ENCODE data around the gene CKMT1B.
"Not testable (repeated sequence)": the region's sequence is repeated elsewhere in the genome, so short reads cannot be mapped to it uniquely, and the experiment has no call there.

The CKMT1B gene

DNA sequence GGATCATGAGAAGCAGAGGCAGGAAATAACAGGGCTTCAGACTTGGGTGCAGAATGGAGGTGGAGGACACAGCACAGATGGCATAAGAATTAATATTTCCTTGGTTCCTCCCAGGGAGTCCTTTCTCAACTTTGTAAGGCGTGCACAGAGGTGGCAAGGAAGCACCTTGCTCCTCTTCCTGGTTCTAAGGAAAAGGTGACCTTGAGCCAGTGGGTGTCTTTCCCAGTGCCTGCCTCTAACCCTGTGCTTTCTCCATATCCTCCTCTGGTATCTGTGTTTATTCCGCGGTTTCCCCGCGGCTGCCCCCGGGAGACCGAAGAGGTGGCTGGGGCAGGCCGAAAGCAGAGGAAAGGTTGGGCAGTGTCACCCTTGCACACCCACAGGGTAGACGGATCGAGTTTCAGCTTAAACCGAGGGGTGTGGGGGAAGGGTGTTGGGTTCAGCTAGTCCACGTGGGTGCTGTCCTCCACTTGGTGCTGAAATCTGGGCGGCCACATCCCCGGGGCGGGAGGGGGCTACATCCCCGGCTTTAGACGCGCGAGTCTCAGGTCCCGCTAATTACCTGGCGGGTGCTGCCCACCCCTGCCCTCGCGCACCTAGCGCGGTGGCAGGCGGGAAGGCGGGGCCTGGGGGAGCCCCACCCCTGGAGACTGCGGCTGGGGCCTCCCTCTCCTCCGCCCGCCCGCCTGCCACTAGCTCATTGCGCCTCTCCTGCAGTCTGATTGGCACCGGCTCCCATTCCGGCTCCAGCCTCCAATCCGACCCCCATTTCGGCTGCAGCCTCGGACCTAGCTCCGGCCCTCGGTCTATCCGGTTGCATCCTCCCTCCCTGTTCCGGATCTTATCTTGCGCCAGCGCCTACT, at the start of gene CKMT1B:
Gene CKMT1B (plus strand): TSS at position 700 of the 863 bp plus-strand sequence. CDS start 192 bp downstream, outside the sequence.
- DNase-seq (ENCODE audit: low read depth in 3 of 3, low spot score in 1 of 3) = not testable (repeated sequence)

DNA sequence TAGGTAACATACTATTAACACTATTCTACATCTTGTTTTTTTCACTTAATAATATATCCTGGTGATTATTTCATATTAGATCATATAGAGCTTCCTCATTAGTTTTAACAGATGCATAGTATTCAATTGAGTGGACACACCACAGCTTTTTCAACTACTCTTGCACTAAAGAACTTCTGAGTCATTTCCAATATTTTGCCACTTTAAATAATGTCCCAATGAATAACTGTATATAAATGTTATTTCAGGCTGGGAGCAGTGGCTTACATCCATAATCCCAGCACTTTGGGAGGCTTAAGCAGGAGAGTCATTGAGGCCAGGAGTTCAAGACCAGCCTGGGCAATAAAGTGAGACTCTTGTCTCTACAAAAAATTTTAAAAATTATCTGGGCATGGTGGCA, 49.6 kb upstream of the CKMT1B start:
- no peak for DNase-seq (ENCODE audit: low read depth in 3 of 3, low spot score in 1 of 3)

DNA sequence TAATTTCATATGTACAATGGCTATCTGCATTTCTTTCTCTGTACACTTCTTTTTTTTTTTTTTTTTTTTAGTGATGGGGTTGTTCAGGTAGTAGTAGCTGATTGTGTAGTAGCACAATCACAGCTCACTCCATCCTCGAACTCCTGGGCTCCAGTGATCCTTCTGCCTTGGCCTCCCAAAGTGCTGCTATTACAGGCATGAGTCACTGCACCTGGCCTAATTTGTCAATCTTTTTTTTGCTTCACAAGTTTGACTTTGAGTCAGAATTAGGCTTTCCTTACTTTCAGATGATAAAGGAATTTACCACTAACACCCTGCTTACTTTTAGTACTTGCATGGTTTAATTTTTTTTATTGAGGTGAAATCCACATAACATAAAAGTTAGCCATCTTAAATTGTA, 48.4 kb upstream of the CKMT1B start:
- no peak for DNase-seq (ENCODE audit: low read depth in 3 of 3, low spot score in 1 of 3)

DNA sequence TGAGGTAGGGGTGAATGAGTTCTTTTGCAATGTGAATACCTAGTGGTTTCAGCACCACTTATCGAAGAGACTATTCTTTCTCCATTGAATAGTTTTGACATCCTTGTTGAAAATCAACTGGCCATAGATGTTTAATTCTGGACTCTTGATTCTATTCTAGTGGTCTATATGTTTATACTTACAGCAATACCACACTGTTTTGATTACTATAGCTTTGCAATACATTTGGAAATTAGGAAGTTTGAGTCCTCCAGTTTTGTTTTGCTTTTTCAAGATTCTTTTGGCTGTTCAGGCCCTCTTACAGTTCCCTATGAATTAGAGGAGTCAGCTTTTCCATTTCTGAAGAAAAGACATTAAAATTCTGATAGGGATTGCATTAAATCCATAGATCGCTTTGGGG, 46.3 kb upstream of the CKMT1B start:
- no peak for DNase-seq (ENCODE audit: low read depth in 3 of 3, low spot score in 1 of 3)

DNA sequence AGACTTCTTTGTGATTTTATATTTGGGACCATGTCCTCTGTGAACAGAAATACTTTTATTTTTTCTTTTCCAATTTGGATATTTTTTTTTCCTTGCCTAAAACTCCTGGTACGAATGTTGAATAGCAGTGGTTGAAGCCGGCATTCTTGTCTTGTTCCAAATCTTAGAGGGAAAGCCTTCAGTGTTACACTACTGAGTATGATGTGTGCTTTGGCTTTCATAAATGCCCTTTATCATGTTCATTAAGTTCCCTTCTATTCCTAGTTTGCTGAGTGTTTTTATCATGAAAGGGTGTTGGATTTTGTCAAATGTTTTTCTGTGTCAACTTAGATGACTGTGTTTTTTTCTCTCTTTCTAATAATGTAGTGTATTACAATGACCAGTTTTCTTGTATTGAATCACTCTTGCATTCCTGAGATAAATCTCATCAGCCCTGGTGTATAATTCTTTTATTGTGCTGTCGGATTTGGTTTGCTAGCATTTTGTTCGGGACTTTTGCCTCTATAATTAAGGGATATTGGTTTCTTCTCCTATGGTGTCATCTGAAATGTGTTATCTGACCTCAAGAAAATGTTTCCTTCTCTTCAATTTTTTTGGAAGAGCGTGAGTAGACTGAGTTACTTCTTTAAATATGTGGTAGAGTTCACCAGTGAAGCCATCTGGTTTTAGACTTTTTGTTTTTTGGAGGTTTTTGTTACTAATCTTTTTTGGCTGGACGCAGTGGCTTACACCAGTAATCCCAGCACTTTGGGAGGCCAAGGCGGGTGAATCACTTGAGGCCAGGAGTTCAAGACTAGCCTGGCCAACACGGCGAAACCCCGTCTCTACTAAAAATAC, 43.1 kb upstream of the CKMT1B start:
- DNase-seq (ENCODE audit: low read depth in 3 of 3, low spot score in 1 of 3) = no peak

DNA sequence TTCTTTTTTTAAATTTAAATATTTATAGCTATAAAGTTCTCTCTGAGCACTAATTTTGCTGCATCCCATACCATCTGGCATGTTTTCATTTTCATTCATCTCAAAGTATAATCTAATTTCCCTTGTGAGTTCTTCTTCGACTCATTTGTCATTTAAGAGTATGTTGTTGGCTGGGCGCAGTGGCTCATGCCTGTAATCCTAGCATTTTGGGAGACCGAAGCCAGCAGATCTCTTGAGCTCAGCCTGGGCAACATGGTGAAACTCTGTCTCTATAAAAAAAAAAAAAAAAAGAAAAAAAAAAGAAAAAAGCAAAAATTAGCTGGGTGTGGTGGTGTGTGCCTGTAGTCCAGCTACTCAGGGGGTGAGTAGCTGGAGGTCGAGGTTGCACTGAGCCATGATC, 41.6 kb upstream of the CKMT1B start:
- DNase-seq (ENCODE audit: low read depth in 3 of 3, low spot score in 1 of 3) = no peak

DNA sequence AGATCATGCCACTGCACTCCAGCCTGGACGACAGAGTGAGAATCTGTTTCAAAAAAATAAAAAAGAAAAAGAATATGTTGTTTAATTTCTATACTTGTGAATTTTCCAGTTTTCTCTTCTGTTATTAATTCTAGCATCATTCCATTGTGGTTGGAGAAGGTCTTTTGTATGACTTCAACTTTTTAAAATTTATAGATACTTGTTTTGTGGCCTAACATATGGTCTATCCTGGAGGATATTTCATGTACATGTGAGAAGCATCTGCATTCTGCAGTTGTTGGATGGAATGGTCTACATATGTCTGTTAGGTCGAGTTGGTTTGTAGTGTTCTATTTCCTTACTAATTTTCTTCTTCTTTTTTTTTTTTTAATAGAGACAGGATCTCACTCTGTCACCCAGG, 40.8 kb upstream of the CKMT1B start:
- no peak for DNase-seq (ENCODE audit: low read depth in 3 of 3, low spot score in 1 of 3)

DNA sequence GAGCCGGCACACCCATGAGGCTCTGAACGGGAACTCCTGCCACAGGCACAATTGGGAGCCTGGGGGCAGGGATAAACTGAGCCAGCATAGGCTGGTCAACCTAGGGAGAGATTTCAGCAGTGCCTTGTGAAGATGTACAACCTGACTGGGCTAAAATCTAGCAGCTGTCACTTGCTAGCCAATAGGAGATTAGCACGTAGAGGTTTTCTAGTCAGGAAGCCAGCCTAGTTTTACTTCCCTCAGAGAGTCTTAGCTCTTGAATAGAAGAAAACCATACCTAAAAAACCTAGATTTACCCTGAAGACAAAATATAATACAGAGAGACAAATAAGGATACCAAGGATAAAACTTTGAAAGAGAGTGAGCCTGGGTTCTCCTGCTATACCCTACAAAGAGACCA, 31.1 kb upstream of the CKMT1B start:
- DNase-seq (ENCODE audit: low read depth in 3 of 3, low spot score in 1 of 3) = not testable (repeated sequence)

DNA sequence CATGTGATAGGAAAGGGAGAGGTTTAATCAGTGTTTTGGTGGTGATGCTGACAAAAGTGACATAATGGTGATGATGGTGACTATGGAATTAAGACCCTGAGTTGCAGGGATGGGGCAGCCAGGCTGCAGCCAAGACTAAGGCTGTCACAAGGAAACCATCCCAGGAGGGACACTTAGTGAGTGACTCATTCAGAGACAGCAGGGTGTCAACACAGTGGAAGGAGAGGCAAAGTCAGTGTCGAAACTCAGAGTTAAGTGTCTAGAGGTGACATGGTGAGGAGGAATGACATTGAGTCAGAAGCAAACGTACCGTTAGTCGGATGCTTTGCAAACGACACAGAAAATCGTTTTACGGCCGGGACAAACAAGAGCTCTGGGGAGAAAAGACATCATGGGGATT, 30.0 kb upstream of the CKMT1B start:
- DNase-seq (ENCODE audit: low read depth in 3 of 3, low spot score in 1 of 3) = not testable (repeated sequence)

DNA sequence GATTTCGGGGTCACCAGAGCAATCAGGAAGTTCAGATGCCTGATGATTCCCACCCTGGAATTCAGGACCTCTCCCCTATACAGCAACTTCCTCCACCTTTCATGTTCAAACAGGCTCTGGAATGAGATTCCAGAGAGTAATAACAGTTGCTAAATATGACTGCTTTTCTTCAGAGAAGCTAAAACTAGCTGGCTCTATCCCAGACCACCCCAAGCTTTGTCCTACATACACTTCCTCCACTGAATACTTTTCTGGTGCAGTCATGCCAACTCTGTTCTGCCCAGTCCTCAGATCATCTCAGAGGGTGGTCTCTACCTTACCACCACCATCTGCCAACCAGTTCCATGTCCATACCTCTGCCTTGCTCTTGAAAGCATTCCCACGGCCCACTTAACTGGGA, 27.2 kb upstream of the CKMT1B start:
- DNase-seq (ENCODE audit: low read depth in 3 of 3, low spot score in 1 of 3) = not testable (repeated sequence)

DNA sequence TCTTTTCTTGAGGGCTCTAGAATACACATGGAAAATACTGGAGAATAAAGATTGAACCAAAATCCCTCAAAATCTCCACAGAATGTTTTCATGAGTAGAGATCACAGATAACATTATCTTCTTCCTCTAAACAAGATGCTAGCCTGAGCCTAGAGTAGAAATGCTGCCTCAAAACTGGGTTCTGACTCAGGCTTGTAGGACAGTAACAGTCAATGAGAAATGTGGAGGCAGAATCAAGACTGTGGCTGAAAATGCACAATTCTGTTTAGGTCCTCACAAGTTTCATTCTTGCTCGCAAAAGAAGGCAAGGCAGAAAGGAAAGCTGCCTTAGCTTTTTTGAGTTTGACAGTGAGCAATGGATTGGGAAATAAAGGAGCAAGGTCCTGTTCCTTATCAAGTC, 19.2 kb upstream of the CKMT1B start:
- not testable (repeated sequence) for DNase-seq (ENCODE audit: low read depth in 3 of 3, low spot score in 1 of 3)

DNA sequence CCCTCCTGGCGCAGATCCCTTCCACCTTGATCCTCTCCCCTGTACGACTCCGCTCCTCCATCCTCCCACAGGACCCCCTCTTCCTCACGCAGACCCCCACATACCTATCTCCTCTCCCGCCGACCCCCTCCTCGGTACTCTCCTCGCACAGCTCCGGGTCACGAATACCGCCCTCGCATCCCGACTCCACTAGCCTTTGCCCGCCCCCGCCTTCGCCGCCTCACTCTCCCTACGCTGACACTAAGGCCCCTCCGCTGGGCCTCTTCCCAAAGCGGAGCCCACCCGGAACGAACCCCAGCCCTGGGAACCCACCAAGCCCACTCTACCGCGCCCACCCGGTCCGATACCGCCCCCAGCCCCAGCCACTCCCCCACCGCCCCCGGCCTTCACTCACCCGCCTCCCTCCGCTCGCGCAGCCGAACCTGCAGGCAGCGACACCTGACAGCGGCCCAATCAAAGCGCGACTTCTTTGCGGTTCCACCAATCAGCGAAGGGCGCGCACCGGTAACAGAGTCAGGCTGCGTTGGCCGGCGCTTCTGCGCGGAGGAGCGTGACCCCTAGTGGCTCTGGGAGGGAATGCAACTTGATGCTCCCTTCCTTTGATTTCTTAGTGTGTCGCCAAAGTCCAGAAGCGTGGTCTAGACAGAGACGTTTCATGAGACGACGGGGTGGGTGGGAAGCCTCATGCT, 3.9 kb upstream of the CKMT1B start, which contains the start of gene PPIP5K1:
Gene PPIP5K1 (minus strand): TSS at position 431 of the 689 bp plus-strand sequence. CDS start 5,704 bp downstream, outside the sequence.
- not testable (repeated sequence) for DNase-seq (ENCODE audit: low read depth in 3 of 3, low spot score in 1 of 3)

DNA sequence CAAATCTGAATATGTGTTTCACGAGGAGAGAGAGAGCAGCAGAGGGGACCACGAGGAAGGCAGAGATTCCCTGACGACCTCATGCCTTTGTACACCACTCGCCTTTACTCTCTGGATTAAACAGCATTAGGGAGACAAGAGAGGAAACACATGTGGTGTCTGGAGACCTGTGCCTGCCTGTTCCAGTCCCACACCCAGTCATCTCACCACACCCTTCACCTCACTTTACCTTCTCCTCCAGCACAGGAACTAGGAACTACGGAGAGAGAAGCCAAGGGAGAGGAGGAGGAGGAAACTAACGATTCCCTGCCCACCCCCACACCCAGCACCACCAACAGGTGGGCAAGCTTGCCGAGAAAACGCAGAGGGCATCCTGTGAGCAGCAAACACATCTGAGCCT, 986 bp upstream of the CKMT1B start:
- DNase-seq (ENCODE audit: low read depth in 3 of 3, low spot score in 1 of 3) = not testable (repeated sequence)

DNA sequence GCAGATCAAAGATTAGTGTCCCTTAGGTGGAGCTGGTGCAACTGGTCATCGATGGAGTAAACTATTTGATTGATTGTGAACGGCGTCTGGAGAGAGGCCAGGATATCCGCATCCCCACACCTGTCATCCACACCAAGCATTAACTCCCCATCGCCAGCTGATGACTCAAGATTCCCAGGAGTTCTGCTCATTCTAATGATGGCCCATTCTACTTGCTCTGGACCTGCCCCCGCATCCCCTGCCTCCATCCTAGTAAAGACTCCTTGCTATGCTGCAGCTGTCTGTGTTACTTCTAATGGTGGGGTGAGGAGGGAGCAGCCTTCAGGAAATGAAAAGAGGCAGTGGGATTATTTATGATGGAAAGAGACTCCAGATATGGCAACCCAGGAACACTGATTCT, 5.3 kb downstream of the CKMT1B start:
- not testable (repeated sequence) for DNase-seq (ENCODE audit: low read depth in 3 of 3, low spot score in 1 of 3)

DNA sequence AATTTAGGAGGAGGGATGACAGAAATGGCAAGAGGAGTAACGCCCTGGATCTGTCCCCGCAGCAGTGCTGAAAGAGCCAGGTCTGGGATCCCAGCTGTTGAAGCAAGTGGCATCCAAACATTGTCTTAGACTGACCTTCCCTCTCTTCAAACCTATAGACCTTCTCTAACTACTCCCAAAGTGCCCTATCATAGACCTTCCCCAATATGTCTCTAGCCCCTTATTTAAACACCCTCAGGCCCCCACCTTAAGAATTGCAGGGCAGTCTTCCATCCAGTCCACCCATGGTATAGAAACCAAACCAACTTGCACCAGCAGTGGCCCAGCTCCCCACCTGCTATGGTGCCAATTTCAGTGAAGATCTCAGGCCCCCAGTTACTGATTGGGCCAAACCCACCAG, 6.4 kb downstream of the CKMT1B start:
- not testable (repeated sequence) for DNase-seq (ENCODE audit: low read depth in 3 of 3, low spot score in 1 of 3)

DNA sequence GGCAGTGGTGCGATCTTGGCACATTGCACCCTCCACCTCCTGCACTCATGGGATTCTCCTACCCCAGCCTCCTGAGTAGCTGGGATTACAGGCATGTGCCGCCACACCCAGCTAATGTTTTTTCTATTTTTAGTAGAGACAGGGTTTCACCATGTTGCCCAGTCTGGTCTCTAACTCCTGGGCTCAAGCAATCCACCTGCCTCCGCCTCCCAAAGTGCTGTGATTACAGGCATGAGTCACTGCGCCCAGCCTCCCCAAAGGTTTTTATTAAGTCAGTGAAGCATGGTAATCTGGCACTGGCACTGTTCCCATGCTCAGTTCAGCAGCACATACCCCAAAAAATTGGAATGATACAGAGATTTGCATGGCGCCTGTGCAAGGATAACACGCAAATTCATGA, 8.4 kb downstream of the CKMT1B start:
- not testable (repeated sequence) for DNase-seq (ENCODE audit: low read depth in 3 of 3, low spot score in 1 of 3)

DNA sequence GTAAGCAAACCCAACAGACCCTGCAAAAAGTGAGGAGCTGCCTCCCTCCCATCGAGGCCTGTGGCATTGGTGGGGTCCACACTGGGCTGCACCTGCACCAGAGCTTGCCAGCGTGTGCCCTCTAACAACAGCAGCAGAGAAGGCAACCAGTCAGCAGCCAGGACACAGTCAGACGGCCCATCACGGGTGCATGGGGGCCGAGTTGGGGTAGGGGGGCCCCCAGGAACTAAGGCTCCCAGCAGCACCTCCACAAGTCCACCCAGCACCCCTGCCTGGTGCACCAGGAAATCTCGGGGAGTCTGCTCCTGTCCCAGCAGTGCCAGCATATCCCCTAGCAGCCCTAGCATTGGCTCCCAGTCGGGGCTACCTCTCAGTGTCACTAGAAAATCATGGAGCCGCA, 23.9 kb downstream of the CKMT1B start:
- not testable (repeated sequence) for DNase-seq (ENCODE audit: low read depth in 3 of 3, low spot score in 1 of 3)

DNA sequence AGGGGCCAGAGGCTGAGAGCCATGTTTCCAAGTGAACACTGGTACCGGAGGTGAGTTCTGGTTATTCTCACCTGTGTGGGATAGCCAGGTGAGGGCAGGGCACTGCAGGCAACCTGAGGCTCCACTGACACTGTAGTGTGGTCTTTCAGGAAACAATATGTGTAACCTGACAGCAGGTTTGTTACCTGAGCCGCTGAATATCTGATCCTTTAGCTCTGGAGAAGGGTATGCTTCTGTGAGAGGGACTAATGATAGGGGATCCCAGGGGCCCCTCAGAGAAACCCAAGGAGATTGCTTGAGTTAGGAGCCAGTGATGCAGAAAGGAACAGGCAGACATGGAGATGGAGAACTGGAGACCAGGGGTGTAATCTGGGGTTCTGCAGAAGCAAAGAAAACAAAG, 24.9 kb downstream of the CKMT1B start, which contains the start of gene STRC:
Gene STRC (minus strand): TSS at position 101 of the 400 bp plus-strand sequence. CDS start 78 bp downstream, at position 23.
- not testable (repeated sequence) for DNase-seq (ENCODE audit: low read depth in 3 of 3, low spot score in 1 of 3)

DNA sequence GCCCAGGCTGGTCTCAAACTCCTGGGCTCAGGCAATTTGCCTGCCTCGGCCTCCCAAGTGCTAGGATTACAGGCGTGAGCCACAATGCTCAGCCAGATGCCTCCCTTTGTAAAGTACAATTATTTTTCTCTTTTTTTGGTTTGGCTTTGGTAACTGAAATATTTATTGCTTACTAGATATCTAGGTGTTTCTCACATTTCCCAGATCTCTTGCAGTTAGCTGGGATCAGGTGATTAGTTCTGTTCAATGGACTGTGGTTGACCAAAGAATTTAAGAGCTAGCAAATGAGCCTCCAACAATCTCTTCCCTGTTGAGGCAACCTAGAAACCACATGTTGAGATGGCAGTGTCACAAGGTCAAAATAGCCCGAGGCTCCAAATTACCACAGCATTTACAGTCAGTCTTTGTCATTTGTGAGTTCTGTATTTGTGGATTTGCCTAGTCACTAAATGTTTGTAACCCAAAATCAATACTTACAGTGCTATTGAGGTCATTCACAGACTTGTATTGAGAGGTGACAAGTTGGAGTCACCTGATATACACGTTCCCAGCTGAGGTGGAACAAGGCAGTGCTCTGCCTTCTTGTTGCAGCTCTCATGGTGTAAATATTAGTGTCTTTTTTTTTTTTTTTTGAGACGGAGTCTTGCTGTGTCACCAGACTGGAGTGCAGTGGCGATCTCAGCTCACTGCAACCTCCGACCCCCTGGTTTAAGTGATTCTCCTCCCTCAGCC, 28.4 kb downstream of the CKMT1B start:
- not testable (repeated sequence) for DNase-seq (ENCODE audit: low read depth in 3 of 3, low spot score in 1 of 3)

DNA sequence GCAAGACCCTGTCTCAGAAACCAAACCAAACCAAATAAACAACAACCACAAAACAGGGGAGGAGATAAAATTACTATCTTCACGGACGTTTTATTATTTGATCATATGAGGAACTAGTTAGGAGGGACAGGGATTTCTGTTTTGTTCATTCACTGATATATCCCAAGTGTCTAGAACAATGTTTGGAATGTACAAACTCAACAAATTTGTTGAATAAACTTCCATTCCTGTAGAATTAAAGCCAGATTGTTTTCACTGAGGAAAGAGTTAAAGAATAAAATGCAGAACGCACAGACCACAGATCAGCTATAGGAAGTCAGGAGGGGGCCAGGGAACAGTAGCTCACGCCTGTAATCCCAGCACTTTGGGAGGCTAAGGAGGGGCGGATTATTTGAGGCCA, 31.3 kb downstream of the CKMT1B start:
- no peak for DNase-seq (ENCODE audit: low read depth in 3 of 3, low spot score in 1 of 3)

All from stimulated activated CD4-positive, alpha-beta T cell treated with anti-CD3 and anti-CD28 coated beads, TNF-alpha, amount 100 ng/mL, for 1 hour (primary cell).